ENCODE results near the gene PHF23.

The PHF23 gene

DNA sequence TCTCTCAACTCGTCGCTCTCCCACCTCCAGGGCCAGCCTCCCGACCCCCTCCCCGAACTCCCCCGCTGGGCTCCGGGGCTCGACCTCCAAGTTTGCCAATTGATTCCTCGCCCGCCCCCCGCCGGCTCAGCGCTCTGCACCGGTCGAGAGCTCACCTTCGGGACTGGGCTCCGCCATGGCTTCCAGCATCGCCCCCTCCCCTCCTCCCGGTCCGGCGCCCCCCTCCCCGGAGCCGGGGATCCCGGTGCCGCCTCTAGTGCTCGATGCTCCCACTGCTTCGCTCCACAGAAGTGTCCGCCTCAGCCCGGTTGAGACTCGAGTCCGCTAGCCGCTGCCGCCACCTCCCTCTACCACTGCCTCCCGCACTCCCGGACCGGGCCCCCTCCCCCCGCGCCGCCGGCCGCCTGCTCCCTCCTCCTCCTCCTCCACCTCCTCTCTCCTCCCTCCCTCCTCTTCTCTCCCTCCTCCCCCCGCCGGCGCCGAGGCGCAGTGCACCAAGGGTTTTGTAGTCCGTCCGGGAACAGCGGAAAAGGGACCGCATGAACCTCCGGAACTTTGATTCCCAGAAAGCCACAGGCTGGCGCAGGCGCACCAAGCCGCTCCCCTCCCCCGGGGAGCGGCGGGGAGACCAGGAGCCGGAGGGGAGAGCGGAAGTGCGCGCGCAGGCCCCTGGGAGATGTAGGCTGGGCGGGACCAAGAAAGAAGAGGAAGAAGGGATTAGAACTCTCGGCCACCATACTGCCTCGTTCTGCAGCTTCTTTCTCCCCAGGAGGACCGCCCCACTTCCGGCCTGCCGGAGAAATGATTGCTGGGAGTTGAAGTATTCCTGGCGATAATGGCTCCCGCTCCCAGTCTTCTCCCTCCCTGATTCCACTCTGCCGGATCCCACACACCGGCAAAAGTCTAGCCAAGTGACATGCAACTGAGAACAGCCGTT is at the start of gene PHF23:
Gene PHF23 (minus strand): TSS at position 367 of the 937 bp plus-strand sequence. CDS start 178 bp downstream, at position 189.
- peak; percentile 96 for DNase-seq (ENCODE audit: low read depth)

DNA sequence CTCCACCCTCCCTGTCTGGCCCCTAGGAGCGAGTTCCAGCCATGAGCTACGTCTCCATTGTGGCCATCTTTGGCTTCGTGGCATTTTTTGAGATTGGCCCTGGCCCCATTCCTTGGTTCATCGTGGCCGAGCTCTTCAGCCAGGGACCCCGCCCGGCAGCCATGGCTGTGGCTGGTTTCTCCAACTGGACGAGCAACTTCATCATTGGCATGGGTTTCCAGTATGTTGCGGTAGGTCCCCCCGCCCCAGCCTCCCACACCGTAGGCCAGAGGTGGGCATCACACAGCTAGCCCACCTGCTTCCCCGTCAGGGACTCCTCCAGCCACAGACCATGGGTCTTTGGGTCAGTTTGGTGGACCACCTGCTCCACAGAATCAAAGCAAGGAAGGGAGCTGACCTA is 46.4 kb upstream of the PHF23 start:
- no peak for DNase-seq (ENCODE audit: low read depth)

DNA sequence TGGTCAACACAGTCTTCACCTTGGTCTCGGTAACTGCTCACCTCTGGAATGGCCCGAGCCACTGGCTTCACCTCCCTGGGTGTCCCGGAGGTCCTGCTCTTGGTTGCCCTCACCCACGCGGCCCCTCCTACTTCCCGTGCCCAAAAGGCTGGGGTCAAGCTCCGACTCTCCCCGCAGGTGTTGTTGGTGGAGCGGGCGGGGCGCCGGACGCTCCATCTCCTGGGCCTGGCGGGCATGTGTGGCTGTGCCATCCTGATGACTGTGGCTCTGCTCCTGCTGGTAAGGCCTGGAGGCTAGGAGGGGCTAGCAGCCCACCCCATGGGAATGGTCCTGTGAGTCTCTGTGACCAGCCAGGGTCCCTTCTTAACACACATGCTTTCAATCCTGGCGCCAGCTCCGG is 45.7 kb upstream of the PHF23 start:
- DNase-seq (ENCODE audit: low read depth): no peak

DNA sequence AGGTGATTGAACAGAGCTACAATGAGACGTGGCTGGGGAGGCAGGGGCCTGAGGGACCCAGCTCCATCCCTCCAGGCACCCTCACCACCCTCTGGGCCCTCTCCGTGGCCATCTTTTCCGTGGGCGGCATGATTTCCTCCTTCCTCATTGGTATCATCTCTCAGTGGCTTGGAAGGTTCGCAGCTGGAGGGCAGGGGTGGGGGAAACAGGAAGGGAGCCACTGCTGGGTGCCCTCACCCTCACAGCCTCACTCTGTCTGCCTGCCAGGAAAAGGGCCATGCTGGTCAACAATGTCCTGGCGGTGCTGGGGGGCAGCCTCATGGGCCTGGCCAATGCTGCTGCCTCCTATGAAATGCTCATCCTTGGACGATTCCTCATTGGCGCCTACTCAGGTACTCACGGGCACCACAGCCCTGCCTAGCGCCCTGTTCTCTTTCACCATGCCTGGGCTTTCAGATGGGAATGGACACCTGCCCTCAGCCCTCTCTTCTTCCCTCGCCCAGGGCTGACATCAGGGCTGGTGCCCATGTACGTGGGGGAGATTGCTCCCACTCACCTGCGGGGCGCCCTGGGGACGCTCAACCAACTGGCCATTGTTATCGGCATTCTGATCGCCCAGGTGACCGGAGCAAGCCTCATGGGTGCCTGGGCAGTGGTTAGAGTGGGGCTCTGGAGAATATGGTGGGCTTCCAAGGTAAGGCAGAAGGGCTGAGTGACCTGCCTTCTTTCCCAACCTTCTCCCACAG is 44.4 kb upstream of the PHF23 start:
- DNase-seq (ENCODE audit: low read depth): no peak

DNA sequence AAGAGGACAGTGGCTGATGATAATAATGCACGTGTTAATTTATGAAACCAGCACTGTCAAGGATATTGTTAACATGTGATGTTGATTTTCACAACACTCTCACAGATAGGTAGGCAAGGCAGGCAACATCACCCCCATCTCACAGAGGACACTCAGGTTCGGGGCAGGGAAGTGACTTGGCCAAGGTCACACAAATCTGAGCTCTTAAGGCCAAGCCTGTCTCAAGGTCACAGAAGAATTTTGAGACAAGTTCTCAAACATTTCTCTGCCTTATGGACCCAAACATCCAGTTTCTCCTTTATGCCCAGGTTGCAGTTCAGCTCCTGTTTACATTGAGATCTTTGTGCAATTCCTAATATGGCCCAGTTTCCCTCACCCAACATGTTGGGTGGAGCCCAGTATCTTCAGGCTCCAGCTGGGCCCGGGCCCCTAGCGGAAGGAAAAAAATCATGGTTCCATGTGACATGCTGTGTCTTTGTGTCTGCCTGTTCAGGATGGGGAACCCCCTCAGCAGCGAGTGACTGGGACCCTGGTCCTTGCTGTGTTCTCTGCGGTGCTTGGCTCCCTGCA is 43.6 kb upstream of the PHF23 start:
- DNase-seq (ENCODE audit: low read depth): no peak

DNA sequence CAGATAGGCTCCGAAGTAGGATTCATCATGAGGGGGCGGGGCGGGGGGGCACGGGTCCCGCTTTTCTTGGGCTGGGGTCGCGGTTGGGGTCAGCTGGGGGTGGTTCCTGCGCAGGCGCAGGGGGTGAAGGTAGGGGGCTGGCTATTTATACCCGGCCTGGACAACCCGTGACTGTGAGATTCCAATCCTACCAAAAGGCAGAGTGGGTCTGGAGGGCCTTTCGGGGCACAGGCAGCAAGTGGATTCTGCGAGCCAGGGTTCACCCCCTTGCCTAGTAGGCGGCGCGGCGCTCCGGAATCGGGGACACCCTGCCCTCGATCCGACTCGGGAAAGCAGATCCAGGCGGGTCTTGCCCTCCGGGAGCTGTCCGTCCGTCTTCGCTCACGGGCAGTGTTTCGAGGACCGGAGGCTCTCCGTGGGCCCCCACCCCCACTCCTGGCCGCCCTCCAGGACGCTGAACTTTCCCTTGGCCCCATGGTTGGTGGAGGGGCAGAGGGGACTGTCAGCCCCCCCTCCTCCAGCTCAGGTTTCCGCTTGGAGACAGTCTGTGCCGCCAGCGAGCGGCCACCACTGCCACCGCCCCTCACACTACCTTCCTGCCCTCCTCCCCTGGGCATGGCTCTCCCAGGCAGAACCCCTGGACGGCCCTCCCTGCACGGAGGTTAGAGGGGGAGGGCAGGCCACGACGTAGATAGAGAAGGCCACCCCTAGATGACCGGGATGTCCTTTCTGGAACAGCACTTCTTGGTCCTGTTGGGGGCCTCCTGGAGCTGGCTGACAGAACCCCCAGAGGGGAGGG is 42.9 kb upstream of the PHF23 start:
- DNase-seq (ENCODE audit: low read depth): no peak

DNA sequence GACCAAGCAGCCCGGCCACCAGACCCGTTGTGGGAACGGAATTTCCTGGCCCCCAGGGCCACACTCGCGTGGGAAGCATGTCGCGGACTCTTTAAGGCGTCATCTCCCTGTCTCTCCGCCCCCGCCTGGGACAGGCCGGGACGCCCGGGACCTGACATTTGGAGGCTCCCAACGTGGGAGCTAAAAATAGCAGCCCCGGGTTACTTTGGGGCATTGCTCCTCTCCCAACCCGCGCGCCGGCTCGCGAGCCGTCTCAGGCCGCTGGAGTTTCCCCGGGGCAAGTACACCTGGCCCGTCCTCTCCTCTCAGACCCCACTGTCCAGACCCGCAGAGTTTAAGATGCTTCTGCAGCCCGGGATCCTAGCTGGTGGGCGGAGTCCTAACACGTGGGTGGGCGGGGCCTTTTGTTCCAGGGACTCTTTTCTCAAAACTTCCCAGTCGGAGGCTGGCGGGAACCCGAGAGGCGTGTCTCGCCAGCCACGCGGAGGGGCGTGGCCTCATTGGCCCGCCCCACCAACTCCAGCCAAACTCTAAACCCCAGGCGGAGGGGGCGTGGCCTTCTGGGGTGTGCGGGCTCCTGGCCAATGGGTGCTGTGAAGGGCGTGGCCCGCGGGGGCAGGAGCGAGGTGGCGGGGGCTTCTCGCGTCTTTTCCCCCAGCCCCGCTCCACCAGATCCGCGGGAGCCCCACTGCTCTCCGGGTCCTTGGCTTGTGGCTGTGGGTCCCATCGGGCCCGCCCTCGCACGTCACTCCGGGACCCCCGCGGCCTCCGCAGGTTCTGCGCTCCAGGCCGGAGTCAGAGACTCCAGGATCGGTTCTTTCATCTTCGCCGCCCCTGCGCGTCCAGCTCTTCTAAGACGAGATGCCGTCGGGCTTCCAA is 42.1 kb upstream of the PHF23 start, which contains the start of gene SLC2A4:
Gene SLC2A4 (plus strand): TSS at position 645 of the 879 bp plus-strand sequence. CDS start 217 bp downstream, at position 862.
- peak; percentile 82 for DNase-seq (ENCODE audit: low read depth)

DNA sequence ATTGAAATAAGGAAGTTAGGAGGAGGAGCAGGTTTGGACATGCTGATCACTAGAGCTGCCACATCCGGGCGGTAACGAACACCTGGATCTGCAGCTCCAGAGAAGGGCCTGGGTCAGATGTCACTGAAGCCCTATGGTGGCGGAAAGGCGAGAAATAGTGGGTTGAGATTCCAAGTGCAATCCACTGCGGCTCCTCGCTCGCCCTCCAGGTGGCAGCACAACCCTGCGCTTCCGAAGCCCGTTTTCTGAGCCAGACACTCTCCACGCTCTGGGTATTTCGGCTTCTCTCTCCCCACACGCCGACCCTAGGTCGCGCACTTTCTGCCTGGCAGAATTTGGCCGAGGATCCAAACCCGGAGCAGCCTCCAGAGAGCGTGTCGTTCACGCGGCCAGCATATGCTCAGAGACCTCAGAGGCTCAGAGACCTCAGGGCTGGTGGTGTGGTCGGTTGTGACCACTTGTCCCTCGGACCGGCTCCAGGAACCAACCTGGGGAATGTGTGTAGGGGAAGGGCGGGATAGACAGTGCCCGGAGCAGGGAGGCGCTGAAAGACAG is 41.3 kb upstream of the PHF23 start:
- DNase-seq (ENCODE audit: low read depth): peak; percentile 71

DNA sequence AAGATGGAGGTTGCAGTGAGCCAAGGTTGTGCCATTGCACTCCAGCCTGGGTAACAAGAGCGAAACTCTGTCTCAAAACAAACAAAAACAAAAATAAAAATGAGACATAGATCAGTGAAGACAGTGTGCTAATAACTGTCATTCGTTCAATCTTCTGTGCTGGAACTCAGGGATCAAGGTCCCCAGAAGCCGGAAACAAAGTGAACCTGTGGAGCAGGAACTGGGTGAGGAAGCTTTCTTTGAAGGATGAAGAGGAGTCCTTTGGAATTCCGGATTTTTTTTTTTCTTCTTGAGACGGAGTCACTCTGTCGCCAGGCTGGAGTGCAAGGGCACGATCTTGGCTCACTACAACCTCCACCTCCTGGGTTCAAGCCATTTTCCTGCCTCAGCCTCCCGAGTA is 40.2 kb upstream of the PHF23 start:
- DNase-seq (ENCODE audit: low read depth): no peak

DNA sequence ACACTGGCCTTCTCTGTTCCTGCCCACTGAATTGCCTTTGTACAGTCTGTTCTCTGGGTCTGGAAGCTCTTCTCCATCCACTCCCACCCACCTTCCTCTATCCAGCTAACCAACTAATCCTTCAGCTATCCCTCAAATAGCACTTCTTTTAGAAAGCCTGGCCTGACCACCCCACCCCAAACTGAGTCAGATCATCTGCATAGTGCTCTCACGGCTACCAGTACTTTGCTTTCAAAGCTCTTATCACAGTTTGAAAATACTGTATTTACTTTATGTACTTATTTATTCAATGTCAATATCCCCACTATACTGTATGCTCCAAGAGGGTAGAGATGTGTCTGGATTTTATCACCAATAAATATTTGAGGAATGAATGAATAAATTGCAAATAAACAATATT is 27.5 kb upstream of the PHF23 start:
- no peak for DNase-seq (ENCODE audit: low read depth)

DNA sequence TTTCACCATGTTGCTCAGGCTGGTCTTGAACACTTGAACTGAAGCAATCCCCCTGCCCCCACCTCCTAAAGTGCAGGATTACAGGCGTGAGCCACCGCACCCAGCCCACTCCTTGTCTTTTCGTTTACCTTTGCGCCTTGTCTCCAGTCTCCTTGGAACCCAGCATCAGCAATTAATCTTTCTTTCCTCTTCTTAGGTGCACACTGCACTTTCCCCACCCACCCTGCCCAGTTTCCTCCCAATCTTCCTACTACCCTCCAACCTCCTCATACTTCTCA is 24.5 kb upstream of the PHF23 start:
- DNase-seq (ENCODE audit: low read depth): no peak

DNA sequence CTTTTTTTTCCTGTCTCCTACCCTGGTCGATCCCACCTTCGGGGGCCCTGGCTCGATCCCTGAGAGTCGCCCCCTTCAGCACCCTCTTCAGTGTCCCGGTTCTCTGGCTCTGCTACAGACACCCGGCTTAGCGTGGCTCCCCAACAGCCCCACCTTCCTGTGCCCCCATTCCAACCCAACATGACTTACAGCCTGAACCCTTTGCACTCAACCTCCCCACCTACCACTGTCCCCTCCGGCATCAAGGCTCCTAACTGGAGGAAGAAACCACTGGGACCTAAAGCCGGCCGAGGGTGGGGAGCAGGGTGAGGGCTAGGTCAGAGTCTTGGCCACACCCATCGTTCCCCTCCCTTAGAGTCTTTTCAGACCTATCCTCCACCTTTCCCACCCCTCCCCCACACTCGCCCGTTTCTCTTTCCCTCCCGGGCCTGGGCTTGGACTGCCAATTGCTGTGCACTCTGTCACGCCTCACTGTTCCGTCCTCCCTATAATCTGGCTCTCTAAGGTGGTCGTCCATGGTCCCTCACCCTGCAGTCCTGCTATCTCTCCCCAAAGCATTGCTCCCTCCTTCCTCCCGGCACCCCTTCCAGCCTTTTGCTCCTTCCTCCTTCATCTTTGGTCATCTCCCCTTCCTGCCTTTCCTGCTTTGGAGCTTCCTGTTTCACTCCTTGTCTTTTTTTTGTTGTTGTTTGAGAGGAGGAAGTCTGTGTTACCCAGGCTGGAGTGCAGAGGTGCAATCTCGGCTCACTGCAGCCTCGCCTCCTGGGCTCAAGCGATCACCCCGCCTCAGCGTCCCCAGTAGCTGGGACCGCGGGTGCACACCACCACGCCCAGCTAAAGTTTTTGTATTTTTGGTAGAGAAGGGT is 23.9 kb upstream of the PHF23 start:
- no peak for DNase-seq (ENCODE audit: low read depth)

DNA sequence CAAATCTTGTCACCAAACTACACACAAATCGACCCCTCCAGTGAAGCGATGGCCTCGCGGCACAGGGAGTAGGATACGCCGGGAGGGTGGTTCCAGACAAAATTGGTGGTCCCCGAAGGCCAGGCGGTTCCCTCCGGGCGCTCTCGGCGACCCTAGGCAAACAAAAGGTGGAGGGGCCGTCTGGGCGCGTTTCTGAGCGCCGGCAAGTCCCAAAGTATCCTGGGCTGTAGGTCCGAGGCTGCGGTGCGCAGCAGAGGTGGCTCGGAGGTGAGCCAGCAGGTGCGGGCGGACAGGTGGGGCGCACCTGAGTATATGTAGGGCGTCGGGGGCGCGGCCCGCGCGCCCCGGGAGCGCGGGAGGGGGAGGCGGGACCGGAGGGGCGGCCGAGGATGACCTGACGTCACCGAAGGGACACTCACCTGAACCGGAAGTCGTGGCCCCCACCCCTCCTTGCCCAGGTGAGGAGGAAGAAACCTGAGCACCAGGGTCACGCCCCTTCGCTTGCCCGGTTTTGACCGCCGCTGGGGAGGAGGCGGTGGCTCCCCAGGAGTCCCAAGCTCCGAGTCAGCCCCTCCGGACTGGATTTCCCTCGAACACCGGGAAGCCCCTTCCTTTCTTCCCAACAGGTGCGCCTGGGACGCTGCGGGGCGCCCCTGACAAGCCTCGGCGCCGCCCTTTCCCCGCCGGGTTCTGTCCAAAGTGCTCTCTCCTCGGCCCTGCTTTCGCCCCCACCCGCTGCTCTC is 23.1 kb upstream of the PHF23 start, which contains the start of gene CLDN7:
Gene CLDN7 (minus strand): TSS at position 287 of the 743 bp plus-strand sequence. CDS start 435 bp downstream, outside the sequence.
- DNase-seq (ENCODE audit: low read depth): no peak

DNA sequence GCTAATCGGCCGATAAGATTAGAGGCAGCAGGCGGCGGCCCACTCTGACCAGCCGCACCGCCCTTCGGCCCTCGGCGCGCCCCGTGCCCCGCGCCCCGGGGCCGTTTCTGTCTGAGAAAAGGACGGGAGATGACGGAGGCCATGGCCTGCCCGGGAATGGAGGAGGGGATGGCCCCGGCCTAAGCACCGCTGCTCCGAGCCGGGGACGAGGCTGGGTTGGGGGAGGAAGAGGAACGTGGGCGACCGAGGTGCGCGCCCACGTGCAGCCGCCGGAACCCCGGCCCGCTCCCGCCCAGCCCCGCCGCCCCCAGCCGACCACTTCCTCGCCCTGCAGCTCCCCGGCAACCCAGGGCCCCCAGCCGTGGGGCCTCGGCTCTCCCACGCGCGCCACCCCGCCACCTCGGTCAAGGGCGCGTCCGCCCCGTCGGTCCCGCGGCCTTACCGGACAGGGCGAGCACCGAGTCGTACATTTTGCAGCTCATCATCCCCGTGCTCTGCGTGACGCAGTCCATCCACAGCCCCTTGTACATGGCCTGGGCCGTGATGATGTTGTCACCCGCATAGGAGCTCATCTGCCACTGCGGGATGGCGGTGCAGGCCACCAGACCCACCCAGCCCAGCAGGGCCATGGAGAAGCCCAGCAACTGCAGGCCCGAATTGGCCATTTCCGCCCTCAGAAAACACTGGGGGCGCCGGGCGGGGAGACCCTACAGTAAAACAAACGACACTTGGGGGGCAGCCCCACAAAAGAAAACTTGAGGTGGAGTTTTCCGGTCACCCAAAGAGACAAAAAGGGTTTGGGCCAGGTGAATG is 22.3 kb upstream of the PHF23 start:
- no peak for DNase-seq (ENCODE audit: low read depth)

DNA sequence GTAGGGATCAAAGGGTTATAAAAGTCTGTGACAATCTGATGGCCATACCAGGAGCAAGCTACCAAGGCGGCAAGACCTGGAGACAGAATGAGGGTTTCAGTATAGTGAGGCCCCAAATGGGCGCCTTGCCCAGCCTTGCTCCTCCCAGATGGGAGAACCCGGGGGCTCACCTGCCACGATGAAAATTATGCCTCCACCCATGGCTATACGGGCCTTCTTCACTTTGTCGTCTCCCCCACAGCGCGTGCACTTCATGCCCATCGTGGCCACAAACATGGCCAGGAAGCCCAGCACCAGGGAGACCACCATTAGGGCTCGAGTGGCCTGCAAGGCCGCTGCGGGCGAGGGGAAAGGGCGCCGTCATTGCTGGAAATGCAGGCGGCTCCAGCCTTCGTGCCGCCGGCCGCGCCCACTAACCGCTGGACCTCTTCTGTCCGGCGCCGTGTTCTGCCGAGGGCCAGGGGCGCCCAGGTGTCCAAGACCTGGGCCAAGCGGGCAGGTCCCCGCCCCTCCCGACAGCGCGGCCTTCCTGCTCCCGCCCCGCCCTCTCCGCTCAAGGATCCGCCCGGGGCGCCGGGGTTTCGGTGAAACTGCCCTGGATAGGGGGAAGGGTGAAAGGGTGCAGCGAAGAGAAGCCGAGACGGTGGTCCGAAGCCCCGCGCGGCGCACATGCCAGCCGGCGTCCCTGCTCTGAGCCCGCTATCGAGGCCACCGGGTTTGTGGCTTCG is 21.6 kb upstream of the PHF23 start:
- DNase-seq (ENCODE audit: low read depth): no peak

DNA sequence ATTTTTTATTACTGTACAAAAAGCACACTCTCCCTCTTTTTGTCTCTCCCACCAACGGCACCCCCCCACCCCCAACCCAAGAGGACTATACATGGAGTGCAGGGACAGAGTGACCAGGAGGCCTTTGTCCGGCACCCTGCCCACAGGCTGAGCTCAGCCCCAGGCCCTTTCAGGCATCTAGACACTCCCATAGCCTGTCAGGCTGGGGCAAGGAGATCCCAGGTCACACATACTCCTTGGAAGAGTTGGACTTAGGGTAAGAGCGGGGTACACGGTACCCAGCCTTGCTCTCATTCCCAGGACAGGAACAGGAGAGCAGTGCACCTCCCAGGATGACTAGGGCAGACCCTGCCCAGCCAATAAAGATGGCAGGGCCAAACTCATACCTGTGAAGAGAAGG is 20.9 kb upstream of the PHF23 start:
- DNase-seq (ENCODE audit: low read depth): no peak

DNA sequence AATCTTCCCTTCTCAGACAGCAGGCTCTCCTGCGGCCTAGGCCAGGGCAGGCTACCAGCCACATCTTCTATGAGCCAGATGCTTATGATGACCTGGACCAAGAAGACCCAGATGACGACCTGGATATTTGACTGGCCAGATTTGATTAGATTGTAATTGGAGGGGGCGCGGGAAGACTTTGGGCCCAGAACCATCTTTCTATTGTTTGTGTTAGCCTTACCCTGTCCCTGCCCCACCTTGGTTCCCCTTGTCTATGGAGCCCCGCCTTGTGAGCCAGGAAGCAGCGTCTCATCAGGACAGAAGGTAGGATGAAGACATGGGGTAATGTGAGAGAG is 20.3 kb upstream of the PHF23 start:
- no peak for DNase-seq (ENCODE audit: low read depth)

Data from stimulated activated CD8-positive, alpha-beta memory T cell treated with anti-CD3 and anti-CD28 coated beads, Interleukin-4, amount 100 ng/mL, for 24 hours (primary cell).